GM21528 (cell line): Measurements from ENCODE around the gene ACACB.

Experiments
- ATAC-seq: cut with Tn5 transposase; IDR thresholded peaks from one replicate; pipeline ENCODE4 v1.9.1; 2021; ENCODE audit warnings: mild to moderate bottlenecking, moderate library complexity; ENCODE audit not compliant: unreplicated experiment, low FRiP score

Gene ACACB

DNA sequence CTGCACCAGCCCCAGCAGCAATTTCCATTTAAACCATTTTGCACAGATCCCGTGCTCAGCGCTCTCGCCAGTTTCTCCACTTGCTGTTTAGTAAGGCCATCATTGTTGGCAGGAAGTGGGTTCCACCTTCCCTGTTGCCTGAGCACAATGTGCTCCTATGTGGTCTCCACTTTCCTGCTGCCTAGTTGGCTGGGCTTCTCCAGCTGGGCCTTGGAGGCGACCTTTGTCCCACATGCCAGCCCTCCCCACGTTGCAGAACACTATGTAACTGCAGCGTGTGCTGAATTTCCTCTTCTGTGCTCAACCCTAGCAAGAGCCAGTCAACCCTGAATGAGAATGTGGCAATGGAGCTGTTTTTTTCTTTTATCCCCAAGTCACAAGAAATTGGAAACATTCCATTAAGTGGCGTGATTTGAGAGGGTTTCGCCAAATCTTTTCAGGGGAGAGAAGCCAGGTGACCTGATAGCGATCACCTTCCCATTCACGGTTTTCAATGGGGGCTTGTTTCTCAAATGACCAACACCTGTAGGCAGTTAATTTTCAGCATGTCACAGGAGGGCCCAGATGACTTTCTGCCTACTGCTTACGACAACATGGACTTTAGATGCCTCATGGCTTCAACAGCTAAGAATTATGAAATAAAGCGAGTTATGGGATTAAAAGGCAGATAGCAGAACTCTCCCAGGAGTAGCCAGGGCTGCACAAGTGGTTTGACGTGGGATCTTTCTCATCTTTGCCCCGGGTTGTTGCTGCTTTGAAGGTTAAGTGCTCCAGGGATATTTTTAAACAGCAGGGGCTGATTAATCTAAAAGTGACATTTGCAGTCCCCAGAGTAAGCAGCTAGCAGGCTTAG is at the start of gene ACACB:
TSS of gene ACACB (plus strand) at position 830 of the 853 bp plus-strand sequence. CDS start 22,819 bp downstream, outside the sequence.
- no peak for ATAC-seq

DNA sequence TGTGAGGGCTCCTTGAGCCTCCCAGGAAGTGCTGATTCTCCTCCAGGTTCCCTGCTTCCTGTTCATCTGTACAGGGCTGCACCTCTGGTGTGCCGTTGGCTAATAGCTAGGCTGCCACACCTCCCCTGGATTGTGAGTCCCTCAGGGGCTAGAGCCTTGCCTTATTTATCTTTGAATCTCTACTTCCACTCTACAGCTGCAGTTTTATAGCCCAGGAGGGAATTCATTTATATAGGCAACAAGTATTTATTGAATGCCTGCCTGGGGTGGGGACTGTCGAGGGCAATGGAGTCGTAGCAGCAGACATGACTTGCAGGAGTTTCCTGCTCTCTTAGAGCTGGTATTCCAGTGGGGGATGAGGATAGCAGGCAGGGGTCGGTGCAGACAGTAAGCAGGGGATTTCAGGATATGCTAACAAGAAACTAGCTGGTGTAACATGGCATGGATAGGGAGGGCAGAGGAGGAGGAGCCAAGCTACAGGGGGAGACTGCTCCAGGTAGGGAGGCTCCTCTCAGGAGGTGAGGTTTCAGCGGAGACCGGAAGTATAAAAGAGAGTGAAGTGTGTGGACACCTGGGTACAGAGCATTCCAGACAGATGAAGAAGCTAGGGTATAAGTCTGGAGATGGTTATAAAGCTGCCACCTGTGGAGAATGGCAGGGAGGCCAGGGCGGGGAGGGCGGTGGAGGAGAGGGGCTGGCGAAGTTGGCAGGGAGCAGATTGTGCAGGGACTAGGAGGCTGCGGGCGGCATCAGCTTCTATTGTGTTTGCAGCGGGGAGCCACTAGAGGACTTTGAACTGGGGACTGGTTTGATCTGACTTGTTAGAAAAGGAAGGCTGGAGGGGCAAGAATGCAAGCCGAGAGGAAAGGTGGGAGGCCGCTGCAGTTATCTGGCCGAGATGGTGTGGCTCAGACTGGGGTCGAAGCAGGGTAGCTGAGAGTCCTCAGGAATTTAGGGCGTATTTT is 46.8 kb upstream of the ACACB start:
- no peak for ATAC-seq

DNA sequence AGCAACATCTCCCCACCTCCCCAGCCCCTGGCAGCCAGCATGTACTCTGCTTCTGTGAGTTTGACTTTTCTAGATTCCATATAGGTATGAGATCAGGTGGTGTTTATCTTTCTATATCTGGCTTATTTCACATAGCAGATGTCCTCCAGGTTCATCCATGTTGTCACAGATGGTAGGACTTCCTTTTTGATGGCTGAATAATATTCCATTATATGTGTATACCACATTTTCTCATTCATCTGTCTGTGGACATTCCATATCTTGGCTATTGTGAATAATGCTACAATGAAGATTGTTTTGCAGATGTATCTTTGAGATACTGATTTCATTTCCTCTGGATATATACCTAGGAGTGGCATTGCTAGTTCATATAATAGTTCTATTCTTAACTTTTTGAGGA is 41.5 kb upstream of the ACACB start:
- no peak for ATAC-seq

DNA sequence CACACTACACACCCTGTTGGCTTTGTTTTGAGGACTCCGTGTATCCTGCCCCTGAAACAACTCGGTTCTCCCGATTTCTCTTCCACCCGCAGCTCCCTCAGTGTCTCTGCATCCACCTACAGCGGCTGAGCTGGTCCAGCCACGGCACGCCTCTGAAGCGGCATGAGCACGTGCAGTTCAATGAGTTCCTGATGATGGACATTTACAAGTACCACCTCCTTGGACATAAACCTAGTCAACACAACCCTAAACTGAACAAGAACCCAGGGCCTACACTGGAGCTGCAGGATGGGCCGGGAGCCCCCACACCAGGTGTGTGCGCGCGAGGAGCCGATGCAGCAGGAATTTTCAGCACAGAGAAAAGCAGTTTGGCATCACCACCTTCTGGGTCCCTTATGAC is 33.6 kb upstream of the ACACB start:
- ATAC-seq, result no peak

DNA sequence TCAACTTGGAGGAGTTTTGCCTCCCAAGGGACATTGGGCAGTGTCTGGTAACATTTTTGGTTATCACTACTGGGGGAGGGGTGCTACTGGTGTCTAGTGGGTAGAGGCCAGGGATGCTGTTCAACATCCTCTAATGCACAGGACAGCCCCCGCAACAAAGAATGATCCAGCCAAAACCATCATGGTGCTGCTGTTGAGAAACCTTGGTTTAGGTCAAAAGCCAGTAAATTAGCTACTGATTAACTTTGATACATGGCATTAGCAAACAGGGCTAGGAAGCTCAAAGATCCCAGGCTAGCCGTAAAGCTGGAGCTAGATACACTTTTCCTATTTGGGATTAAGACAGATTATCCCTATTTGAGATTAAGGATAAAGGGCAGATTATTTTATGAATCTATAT is 32.0 kb upstream of the ACACB start:
- ATAC-seq, result no peak

DNA sequence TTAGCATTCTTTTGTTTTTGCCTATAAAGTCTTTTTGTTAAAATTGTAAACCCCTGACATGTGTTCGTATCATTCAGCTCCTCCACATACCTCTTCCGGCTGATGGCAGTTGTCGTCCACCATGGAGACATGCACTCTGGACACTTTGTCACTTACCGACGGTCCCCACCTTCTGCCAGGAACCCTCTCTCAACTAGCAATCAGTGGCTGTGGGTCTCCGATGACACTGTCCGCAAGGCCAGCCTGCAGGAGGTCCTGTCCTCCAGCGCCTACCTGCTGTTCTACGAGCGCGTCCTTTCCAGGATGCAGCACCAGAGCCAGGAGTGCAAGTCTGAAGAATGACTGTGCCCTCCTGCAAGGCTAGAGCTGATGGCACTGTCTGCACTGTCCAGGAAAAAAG is 30.8 kb upstream of the ACACB start:
- ATAC-seq, result no peak

DNA sequence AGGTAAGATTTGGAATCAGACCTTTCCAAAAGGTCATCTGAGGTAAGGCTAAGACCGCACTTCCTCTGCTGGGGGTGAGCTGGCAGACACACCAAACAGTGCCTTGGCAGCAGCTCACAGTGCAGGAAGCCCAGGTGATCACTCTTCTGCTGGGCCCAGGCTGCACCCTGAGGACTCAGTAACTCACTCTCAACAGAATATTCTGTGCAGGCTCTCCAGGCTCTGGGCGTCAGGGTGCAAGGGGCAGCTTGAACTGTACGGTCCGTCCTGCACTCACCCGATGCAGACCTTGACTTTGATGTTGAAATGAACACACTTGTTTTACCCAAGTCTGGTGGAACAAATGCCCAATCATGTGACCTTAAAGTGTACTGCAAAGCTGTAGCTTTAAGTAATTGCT is 29.1 kb upstream of the ACACB start:
- ATAC-seq, result no peak

DNA sequence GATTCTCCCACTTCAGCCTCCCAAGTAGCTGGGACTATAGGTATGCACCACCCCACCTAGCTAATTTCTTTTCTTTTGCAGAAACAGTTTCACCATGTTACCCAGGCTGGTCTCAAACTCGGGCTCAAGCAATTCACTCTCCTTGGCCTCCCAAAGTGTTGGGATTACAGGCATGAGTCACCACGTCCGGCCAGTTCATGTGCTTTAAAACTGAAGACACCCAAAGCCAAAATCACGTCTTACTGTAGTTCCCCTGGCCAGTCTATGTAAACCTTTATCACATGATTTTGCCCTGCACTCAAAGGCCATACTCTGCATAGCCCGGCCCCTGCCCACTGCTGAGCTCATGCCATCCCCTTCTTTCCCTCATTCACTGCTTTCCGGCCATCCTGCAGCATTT is 27.6 kb upstream of the ACACB start:
- no peak for ATAC-seq

DNA sequence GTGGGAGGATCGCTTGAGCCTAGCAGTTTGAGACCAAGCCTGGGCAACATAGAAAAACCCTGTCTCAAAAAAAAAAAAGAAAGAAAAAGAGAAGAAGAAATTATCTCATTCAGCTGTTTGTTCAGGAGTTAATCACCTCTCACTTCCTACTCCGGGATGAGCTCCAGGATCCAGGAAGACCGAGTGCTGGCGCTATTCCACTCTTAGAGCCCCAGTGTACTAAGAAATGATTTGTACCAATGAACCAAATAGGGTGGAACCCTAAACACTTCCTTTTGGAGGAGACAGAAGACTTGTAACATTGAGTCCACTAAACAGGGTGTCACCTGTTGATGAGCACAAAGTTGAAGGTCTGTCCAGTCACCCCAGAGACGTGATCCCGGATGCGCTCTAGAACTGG is 26.7 kb upstream of the ACACB start:
- ATAC-seq, result no peak

DNA sequence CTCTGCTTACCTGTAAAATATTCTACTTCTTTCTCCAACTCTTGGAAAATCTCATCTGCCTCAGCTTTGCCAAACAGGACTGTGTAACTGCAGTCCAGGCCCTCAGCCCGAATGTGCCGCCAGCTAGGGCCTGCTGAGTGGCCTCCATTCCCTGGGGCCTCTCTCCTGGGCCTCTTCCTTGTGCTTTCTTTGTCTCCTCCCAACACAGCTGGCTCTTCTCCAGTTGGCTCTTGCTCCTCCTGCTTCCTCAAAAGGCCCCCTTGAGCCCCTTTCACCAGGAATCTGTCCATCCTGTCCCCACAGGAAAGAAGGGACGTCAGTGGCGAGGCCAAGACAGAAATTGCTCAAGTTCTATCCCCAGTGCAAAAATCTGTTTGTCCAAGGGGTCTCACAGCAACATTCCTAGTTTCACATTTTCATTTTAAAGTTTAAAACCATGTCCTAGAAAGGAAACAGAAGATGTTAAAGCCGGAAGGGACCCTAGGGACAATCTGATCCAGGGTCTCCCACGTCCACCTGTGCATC is 23.8 kb upstream of the ACACB start:
- no peak for ATAC-seq

DNA sequence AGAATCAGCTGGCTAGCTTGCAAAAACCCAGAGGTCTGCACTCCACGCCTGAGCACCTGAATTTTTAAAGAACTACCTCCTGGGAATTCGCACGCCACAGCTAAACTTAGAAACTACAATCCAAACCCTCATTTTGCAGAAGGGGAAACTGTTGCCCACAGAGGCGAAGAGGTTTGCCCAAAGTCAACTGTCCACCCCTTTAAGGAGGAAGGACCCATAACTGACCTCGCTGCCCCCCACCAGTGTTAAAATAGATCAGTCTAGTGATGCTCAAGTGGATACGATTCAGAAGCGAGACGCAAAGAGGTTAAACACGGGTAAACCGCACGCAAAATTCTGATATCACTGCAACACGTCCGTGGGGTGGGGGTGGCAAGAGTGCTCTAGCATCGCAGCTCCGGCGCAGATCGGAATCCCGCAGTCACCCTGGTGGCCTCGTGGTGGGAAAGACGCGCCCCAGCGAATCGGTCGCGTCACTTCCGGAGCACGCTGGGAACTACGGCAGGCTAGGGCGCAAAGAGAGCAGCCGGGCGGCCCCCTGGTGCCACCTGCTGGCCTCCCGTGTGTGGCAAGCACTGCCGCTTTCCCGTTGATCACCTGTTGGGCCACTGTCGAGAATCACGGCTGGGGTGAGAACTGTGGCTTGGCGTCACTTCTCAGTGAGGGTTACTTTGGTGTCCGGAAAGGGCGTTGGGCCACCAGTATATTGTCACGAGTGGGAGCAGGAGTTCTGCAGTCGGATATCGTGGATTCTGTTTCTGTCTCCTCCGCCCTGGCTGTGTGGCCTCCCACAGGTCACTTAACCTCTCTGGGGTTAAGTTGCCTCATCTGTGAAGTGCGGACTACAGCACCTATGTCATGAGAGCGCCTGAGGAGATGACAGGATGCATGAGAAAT is 23.1 kb upstream of the ACACB start, which contains the start of gene ALKBH2:
TSS of gene ALKBH2 (minus strand) at position 451 of the 897 bp plus-strand sequence. CDS start 686 bp downstream, outside the sequence.
- ATAC-seq, result peak; percentile 62

DNA sequence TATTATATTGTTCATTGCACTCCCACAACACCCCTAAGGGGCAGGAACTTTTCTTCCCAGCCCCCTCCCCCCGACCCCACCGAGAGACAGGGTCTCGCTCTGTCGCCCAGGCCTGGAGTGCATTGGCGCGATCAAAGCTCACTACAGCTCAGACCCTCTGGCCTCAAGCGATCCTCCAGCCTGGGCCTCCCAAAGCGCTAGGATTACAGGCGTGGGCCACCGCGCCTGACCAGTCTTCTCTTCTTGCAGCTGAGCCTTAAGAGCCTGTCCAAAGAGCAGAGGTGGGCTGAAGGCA is 19.3 kb upstream of the ACACB start:
- no peak for ATAC-seq

DNA sequence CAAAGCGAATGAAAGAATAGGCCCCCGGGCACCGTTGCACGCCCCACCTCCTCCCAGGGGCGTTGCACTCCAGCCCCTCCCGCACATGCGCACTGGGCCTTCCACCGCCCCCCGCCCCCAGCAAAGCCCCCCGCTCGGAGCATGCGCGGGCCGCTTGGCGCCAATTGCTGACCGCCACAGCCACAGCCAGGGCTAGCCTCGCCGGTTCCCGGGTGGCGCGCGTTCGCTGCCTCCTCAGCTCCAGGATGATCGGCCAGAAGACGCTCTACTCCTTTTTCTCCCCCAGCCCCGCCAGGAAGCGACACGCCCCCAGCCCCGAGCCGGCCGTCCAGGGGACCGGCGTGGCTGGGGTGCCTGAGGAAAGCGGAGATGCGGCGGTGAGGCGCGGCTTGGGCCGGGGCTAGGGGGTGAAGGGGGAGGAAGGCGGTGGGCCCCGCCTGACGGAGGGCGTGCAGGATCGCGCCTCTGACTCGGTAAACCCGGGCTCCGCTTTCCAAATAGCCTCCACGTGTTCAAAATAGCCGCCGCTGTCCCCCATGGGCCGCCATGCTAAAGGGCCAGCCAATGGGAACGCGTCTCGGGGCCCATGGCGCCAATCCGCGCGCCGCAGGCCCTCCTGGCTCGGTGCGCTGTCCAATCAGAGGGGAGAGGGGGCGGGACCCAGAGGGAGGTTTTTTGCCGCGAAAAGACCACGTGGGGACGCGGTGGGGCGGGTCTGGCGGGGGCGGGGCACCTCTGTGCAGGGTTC is 18.8 kb upstream of the ACACB start, which contains the start of gene UNG:
TSS of gene UNG (plus strand) at position 163 of the 748 bp plus-strand sequence. CDS start at position 246, 83 bp downstream.
- ATAC-seq, result peak; percentile 89

DNA sequence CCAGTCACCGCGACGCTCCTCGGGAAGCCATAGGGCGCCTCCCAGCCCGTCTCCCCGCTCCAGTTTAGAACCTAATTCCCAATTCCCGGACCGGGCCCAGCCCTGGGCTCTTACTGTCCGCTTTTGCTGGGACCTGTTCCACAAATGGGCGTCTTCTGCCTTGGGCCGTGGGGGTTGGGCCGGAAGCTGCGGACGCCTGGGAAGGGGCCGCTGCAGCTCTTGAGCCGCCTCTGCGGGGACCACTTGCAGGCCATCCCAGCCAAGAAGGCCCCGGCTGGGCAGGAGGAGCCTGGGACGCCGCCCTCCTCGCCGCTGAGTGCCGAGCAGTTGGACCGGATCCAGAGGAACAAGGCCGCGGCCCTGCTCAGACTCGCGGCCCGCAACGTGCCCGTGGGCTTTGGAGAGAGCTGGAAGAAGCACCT is 18.2 kb upstream of the ACACB start:
- ATAC-seq, result peak; percentile 31

DNA sequence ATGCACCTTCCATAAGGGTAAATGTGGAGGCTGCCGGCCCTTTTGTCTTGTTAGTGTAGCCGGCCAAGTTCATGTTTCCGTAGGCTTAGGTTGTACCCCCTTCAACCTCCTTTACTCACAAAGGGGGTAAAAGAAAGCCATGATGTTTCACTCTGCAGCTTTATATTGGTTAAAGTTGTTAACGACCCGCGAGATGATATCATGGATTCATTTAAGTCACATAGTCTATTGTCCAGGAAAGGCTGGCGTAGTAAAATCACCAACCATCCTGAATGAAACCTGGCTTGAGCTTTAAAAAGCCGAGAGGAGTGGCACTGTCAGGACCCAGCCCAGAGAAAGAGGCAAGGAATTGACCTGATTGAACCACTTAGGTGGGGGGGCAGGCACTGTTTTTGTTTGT is 17.7 kb upstream of the ACACB start:
- ATAC-seq, result peak; percentile 1

DNA sequence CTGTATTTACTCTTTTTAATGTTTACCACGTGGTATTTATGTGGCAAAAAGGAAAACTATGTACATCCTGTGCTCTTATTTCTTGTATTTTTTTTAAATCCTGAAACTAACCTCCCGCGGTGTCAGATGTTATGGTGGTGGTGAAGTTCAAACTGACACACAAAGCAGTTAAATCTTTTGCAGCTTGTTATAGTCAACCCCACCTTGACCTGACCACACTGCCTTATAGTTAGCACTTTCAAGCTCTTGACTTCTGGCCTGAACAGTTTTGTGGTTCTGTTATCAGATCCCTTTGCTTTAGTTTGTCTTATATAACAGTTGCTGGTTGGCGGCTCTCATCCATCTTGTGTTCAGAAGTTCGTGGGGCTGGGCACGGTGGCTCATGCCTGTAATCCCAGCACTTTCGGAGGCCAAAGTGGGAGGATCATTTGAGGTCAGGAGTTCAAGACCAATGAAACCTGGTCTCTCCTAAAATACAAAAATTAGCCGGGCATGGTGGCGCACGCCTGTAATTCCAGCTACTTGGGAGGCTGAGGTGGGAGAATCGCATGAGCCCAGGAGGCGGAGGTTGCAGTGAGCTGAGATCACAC is 16.9 kb upstream of the ACACB start:
- ATAC-seq, result no peak

DNA sequence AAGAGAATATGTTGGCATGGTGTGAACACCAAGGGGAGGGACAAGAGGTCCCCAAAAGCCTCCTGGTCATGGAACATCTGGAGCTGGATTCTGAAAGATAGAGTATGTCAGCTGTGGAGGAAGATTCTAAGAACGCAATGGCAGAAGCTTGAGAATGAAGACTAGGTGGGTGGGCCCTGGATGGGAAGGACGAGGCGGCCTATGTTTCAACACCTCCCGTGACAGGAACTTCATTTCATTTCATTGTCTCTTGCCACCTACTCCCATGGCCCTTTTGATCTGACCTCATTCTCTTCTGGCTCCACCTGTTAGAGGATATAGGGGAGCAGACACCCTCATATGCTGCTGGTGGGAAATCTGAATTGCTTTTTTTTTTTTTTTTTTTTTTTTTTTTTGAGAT is 15.6 kb upstream of the ACACB start:
- no peak for ATAC-seq

DNA sequence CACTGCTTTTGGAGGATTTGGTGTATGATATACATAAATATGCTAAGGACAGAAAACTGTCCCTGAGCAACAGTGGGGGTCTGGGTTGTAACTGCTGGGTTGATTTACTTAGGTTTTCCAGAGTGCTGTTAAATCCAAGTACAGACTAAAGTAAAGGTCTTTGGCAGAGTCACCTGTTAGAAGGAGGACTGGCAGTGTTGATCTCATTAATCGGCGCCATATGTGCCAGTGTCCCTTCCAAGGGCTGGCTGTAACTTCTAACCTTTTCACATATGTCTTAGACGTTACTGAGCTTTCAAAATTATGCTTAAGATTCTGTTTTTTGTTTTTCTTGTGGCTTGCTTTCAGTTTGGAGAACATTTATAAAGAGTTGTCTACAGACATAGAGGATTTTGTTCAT is 13.9 kb upstream of the ACACB start:
- no peak for ATAC-seq

DNA sequence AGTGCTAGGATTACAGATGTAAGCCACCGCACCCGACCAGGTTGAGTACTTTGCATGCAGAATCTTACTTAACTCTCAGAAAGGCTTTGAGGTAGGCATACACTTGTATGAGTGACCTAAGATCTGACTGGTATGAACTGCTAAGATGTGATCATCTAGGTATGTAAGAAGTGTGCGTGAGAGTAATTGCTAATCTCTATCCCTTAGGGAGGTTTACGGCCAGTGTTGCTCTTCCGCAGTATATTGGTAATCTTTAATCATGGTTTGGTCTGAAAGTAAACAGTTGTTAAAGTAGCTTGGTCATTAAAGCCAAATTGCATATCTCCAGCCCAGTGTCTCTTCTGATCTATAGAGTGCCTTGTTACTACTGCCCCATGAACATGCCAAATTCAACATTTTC is 11.2 kb upstream of the ACACB start:
- no peak for ATAC-seq
